SH-SY5Y (cell line): ENCODE results near the gene CLEC16A.

Experiments
- GATA2 ChIP-seq: IDR thresholded peaks from 2 replicates; pipeline ENCODE4 v1.6.1; 2011; ENCODE audit warnings: mild to moderate bottlenecking, low read depth, low read length
- GATA3 ChIP-seq: IDR thresholded peaks from 2 replicates; pipeline ENCODE4 v1.6.1; 2011; ENCODE audit warnings: low read depth, mild to moderate bottlenecking, low read length, moderate library complexity

DNA sequence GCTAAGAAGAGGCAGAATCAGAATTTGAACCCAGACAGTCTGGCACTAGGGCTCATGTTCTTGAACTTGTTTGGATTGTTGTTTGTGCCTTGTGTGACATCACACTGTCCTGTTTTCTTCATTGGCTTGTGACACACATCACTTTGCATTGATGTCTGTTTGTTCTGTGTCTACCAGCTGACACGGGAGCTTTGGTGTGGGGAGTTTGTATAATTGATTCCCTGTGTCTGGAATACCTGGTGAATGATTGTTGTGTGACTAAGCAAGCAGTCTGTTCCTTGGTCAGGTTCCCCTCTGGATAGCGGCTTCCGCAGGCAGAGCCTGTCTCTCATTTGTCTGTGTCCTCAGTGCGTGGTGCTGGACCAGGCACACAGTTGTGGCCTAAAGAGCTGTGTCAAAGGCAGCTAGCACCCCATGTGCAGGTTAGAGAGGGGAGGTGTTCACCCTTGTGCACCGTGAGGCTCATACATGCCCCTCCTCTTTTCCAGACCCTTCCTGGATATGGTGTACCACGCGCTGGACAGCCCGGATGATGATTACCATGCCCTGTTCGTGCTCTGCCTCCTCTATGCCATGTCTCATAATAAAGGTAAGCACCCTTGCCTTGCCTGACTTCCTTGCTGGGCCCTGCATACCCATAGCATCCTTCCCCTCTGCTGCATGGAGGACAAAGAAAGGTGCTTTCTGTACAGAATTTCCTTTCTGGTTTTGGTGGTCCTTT, 80.1 kb downstream of the CLEC16A start:
- no peak for TF ChIP-seq GATA2
- no peak for TF ChIP-seq GATA3
